Stimulated activated memory B cell treated with anti-CD40 and anti-IgM and Interleukin-4, amounts not matched to agents 10 μg/mL and 1 μg/mL and 100 μg/mL, for 72 hours (primary cell): ENCODE results near the gene MET.
A peak's percentile ranks its signal among the peaks of the same experiment; 100 is the strongest.
"Not testable (repeated sequence)": the region's sequence is repeated elsewhere in the genome, so short reads cannot be mapped to it uniquely, and the experiment has no call there.

ENCODE experiments used
- ATAC-seq: fragments of 150-1000 bp; cut with Tn5 transposase; 2 replicates; pipeline ENCODE4 v1.10.0; 2021
- H3K27ac Mint-ChIP-seq: one replicate; pipeline ENCODE4 v1.8.0; 2022; ENCODE audit warnings: mild to moderate bottlenecking, mixed read lengths
- H3K27me3 Mint-ChIP-seq: one replicate; pipeline ENCODE4 v1.8.0; 2022; ENCODE audit warnings: mixed read lengths
- H3K36me3 Mint-ChIP-seq: one replicate; pipeline ENCODE4 v1.8.0; 2022; ENCODE audit warnings: mixed read lengths
- H3K4me1 Mint-ChIP-seq: one replicate; pipeline ENCODE4 v1.8.0; 2022; ENCODE audit warnings: mixed read lengths
- H3K4me3 Mint-ChIP-seq: one replicate; pipeline ENCODE4 v1.8.0; 2022; ENCODE audit warnings: mild to moderate bottlenecking, moderate library complexity, mixed read lengths
- H3K9me3 Mint-ChIP-seq: one replicate; pipeline ENCODE4 v1.8.0; 2022; ENCODE audit warnings: mixed read lengths

Gene MET

DNA sequence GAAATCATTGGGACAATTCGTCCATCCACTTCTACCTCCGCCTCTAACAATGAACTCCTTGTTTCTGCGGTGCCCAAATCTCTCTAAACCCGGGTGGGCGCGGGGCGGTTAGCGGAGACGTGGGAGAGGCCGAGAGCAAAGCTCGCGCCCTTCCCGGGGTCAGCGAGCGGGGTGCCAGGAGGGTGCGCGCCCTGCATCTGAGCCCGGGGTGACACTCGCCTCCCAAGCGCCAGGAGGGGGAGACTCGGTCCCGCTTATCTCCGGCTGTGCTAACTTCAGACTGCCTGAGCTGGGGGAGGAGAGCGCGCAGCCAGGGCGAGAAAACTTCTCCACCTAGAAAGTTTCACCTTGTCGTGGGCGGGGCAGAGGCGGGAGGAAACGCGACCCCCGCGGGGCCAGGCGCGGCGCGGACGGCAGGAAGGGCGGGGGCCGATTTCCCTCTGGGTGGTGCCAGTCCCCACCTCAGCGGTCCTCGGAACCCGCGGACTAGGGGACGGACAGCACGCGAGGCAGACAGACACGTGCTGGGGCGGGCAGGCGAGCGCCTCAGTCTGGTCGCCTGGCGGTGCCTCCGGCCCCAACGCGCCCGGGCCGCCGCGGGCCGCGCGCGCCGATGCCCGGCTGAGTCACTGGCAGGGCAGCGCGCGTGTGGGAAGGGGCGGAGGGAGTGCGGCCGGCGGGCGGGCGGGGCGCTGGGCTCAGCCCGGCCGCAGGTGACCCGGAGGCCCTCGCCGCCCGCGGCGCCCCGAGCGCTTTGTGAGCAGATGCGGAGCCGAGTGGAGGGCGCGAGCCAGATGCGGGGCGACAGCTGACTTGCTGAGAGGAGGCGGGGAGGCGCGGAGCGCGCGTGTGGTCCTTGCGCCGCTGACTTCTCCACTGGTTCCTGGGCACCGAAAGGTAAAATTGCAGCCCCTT lies at the start of gene MET:
TSS of gene MET (plus strand) at position 516 of the 915 bp plus-strand sequence. CDS start 26,889 bp downstream, outside the sequence.
- Mint-ChIP-seq H3K9me3 (no peaks in the 10 kb centered on the region), H3K27ac (peak within 1 kb of the TSS; percentile 60), H3K27me3 (peaks cover 65% of the 10 kb centered on the region), H3K4me1 (peaks cover 14% of the 10 kb centered on the region), H3K36me3 (no peaks in the 10 kb centered on the region), H3K4me3 (peak within 1 kb of the TSS; percentile 80)
- ATAC-seq: peak; percentile 92

DNA sequence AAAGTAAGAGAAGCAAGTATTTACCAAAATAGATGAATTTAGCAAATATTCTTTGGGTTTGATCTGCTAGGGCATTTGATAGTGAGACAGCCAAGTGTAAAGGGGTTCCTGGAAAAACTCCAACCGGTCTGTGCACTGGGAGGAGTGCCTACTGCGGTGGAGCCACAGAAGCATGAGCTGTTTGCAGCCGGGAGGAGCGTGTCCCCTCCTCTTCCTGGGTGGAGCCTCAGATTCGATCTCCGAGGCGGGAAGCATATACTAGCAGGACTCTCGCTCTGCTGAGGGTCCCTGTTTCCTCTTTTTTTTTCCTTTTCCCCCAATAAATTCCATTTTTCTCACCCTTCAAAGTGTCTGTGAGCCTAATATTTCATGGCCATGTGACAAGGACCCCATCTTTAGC lies 45.1 kb upstream of the MET start:
- ATAC-seq: no peak
- H3K4me3 Mint-ChIP-seq: no peak overlapping the region

DNA sequence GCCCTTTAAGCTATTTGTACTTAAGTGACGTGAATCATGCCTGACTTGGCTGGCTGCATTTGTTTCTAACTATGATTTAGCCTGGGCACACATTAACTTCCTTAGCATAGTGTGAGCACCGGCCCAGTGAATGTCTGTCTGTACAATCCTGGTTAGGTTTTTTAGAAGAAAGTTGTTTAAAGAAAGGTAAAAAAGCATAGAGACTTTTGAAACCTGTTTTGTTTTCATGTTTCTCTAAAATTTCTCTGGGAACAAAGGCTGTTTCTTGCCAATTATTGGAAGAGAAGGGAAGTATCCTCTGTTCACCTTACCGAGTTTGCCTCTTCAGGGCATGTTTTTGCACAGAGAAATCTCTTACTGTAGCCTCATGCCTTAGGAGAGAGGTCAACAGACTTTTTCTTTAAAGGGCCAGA lies 42.9 kb upstream of the MET start:
- Mint-ChIP-seq H3K36me3 (no peaks in the 10 kb centered on the region), H3K4me3 (no peak overlapping the region), H3K4me1 (peaks cover 20% of the 10 kb centered on the region), H3K9me3 (no peaks in the 10 kb centered on the region), H3K27me3 (peaks cover 19% of the 10 kb centered on the region), H3K27ac (no peak overlapping the region)
- ATAC-seq: no peak

More for the DNA sequence above, 45.1 kb upstream of the MET start:
- Mint-ChIP-seq H3K4me1 (peaks cover 10% of the 10 kb centered on the region), H3K27me3 (peaks cover 29% of the 10 kb centered on the region), H3K9me3 (no peaks in the 10 kb centered on the region), H3K27ac (no peak overlapping the region), H3K36me3 (no peaks in the 10 kb centered on the region)

DNA sequence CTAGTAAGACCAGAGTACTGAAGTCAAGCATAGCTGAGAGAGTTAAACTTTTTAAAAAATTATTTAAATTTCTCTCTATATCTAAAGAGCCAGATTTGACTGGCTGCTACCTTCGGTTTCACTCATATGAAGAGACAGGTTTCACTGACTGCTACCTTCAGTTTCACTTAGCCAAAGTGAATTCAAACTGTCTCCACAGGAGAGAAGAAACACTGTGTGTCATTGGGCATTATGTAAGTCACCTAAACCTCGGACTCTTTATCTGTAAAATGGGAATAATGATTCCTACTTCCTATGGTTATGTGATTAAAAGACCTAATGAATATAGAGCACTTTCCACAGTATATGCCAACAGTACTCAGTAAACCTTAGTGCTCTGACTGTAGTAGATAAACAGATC lies 41.6 kb upstream of the MET start:
- peak; percentile 76 for ATAC-seq
- no peaks in the 10 kb centered on the region for H3K36me3 Mint-ChIP-seq
- peaks cover 26% of the 10 kb centered on the region for H3K4me1 Mint-ChIP-seq
- peak overlapping the region; percentile 74 for H3K27ac Mint-ChIP-seq
- H3K27me3 Mint-ChIP-seq: peaks cover 11% of the 10 kb centered on the region
- H3K4me3 Mint-ChIP-seq: peak overlapping the region; percentile 76
- no peaks in the 10 kb centered on the region for H3K9me3 Mint-ChIP-seq

DNA sequence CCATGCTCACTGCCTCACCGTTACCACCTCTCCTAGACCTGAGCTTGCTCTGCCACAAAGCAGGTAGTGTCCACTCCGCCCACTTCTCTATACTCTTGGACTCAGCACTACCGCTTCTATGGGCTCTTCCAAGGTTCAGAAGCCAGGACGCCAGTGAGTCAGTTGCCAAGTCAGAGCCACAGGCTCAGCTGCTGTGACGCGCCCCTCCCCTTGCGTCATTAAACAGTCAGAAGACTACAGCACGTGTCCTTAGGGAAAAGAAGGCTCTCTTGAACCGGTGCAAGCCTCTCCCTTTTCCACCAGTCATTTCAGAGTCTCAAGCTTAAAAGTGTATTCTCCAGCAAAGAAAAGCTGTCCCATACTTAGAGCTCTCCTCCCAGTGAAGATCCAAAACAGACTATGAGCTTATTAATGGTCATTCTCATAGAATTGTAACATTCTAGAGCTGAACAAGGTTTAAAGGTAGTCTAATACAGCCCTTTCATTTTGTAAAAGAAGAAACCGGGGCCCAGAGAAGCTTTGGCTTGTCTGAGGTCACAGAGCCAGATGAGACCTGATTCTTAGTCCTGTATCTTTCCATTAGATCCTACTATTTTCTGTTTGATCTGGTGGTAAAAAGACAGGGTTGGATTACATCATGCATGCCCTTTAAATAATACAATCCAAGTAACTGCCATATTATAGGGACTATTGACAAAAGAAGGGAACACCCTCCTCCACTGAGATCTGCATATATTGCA lies 40.9 kb upstream of the MET start:
- Mint-ChIP-seq H3K27ac (peak overlapping the region; percentile 74), H3K4me3 (peak overlapping the region; percentile 76), H3K27me3 (peaks cover 3% of the 10 kb centered on the region), H3K9me3 (no peaks in the 10 kb centered on the region), H3K36me3 (no peaks in the 10 kb centered on the region), H3K4me1 (peaks cover 26% of the 10 kb centered on the region)
- peak; percentile 86 for ATAC-seq

DNA sequence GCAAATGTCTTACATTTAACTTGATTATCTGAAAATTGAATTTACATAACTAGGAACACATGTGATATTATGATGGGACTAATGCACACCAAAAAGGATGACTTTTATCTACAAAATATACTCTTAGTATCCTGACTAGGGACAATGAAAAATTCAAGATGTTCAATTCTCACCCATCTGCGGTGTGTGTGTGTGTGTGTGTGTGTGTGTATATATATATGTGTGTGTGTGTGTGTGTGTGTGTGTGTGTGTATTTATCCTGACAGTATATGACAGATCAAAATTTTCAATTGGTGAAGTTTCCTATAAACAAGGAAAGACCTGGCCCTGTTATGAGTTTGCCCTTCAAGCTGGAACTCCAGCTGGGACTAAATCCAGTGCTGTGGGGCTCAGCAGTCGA lies 40.3 kb upstream of the MET start:
- Mint-ChIP-seq H3K27ac (peak overlapping the region; percentile 74), H3K9me3 (no peaks in the 10 kb centered on the region), H3K4me1 (peaks cover 26% of the 10 kb centered on the region), H3K4me3 (no peak overlapping the region), H3K27me3 (no peaks in the 10 kb centered on the region), H3K36me3 (no peaks in the 10 kb centered on the region)
- no peak for ATAC-seq

DNA sequence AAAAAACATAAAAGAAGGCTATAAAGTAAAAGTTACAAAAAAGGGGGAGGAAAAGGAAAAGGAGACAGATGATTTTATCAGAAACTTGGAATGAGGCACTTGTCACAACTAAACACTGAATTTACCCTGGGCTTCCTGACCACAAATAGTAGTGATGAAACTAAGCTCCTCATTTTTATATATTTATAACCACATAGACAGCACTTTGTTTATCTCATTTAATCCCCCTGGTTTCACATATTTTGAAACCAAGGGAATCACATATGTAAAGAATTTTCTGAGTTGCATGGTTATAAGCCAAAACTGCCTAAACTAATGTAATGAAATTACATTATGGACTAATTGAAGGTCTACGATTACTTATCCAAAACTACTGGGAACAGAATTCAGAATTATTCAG lies 39.6 kb upstream of the MET start:
- Mint-ChIP-seq H3K9me3 (no peaks in the 10 kb centered on the region), H3K27ac (no peak overlapping the region), H3K36me3 (no peaks in the 10 kb centered on the region), H3K4me1 (peaks cover 26% of the 10 kb centered on the region), H3K4me3 (no peak overlapping the region), H3K27me3 (no peaks in the 10 kb centered on the region)
- no peak for ATAC-seq

DNA sequence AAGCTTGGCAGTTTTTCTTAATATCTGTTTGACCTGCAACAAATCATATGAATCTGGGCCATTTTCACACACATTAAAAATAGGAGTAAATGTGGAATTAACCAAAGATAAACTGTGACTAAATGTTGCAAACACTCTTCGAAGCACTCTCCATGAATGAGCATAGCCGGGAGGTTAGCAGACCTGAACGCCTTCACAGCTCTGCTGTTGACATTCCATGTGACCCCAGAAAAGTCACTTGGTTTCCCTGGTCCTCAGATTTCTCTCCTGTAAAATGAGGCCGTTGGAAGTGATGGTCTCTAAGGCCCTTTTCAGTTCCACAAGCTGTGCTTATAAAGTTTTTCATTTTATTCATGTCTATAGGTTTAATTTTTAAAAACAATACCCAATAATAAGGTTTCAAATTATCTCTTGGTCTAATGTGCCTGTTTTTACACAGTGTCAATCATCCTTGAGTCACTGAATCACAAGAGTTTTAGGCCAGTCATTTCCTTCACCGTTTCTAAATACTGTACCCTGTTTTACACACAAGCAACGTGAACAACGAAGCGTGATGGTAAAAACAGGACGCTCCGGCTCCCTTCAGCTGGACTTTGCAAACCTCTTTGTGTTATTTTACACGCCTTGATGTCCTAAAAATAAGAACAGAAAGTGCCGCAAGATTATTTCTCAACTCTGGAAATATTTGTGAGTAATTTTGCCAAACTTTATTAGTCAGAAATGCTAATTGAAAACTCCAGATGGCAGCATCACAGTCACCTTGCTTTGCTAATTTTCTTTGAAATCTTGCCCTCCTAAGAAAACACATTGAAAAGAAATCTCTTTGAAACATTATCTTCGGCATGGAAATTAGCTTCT lies 38.6 kb upstream of the MET start:
- Mint-ChIP-seq H3K27ac (peak overlapping the region; percentile 58), H3K4me1 (peaks cover 26% of the 10 kb centered on the region), H3K9me3 (no peaks in the 10 kb centered on the region), H3K4me3 (no peak overlapping the region), H3K27me3 (no peaks in the 10 kb centered on the region), H3K36me3 (no peaks in the 10 kb centered on the region)
- ATAC-seq: peak; percentile 64

DNA sequence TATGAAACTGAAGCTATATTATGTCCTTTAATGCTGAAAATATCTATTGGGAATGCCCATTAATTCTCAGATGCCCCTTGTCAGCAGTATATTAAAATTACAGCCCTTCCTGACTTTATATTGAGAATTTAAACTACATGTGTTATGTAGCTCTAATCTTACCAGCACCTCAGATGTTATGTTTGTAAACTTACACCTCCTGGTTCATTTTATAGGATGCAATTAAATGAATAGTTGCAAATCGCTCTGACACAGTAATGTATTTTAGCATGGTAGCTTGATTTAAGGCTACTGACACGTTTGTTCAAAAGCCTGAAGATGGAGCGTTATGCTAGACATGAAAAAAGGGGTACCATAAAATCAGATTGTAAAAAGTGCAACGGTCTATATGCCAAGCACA lies 35.0 kb upstream of the MET start:
- no peak overlapping the region for H3K27ac Mint-ChIP-seq

DNA sequence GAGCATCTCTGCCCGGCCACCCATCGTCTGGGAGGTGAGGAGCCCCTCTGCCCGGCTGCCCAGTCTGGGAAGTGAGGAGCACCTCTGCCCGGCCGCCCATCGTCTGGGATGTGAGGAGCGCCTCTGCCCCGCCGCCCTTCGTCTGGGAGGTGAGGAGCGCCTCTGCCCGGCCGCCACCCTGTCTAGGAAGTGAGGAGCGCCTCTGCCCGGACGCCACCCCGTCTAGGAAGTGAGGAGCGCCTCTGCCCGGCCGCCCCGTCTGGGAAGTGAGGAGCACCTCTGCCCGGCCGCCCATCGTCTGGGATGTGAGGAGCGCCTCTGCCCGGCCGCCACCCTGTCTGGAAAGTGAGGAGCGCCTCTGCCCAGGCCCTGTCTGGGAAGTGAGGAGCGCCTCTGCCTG lies 33.4 kb upstream of the MET start:
- H3K27ac Mint-ChIP-seq, H3K36me3 Mint-ChIP-seq, ATAC-seq, H3K4me3 Mint-ChIP-seq, H3K27me3 Mint-ChIP-seq, H3K9me3 Mint-ChIP-seq: not testable (repeated sequence)
- H3K4me1 Mint-ChIP-seq: peaks cover 10% of the 10 kb centered on the region

More for the DNA sequence above, 35.0 kb upstream of the MET start:
- H3K36me3 Mint-ChIP-seq: no peaks in the 10 kb centered on the region
- H3K9me3 Mint-ChIP-seq: no peaks in the 10 kb centered on the region
- H3K4me3 Mint-ChIP-seq: no peak overlapping the region
- ATAC-seq: no peak
- H3K27me3 Mint-ChIP-seq: no peaks in the 10 kb centered on the region
- H3K4me1 Mint-ChIP-seq: peaks cover 16% of the 10 kb centered on the region

DNA sequence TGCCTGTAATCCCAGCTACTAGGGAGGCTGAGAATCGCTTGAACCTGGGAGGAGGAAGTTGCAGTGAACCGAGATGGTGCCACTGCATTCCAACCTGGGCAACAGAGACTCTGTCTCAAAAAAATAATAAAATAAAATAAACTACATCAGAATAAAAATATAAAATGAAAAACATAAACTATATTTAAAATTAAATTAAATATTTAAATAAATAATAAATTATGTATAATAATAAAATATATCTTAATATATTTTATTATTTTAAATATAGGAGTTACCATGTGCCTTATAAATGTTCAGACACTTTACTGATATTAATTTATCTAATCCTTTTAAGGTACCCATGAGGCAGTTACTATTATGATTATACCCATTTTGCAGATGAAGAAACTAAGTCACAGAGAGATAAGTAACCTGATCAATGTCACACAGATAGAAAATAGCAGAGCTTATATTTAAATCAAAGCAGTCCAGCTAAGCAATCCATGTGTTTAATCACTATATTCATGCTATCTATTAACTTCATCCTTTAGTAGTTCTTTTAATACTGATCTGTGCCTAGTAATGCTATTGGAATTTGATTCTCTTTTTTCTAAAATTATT lies 30.3 kb upstream of the MET start:
- no peaks in the 10 kb centered on the region for H3K36me3 Mint-ChIP-seq
- no peak overlapping the region for H3K4me3 Mint-ChIP-seq
- peaks cover 21% of the 10 kb centered on the region for H3K27me3 Mint-ChIP-seq
- no peak for ATAC-seq
- no peaks in the 10 kb centered on the region for H3K9me3 Mint-ChIP-seq
- no peak overlapping the region for H3K27ac Mint-ChIP-seq
- no peaks in the 10 kb centered on the region for H3K4me1 Mint-ChIP-seq

DNA sequence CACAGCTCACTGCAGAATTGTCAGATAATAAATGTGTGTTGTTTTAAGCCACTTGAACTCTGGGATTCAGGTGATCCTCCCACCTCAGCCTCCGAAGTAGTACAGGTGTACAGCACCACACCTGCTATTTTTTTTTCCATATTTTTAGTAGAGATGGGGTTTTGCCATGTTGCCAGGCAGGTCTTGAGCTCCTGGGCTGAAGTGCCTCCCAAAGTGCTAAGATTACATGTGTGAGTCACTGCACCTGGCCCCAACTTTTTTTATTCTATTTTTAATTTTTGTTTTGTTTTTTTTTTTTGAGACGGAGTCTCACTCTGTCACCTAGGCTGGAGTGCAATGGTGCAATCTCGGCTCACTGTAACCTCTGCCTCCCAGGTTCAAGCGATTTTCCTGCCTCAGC lies 28.8 kb upstream of the MET start:
- not testable (repeated sequence) for H3K9me3 Mint-ChIP-seq, ATAC-seq, H3K27ac Mint-ChIP-seq, H3K4me3 Mint-ChIP-seq, H3K4me1 Mint-ChIP-seq, H3K36me3 Mint-ChIP-seq
- H3K27me3 Mint-ChIP-seq: peaks cover 21% of the 10 kb centered on the region

DNA sequence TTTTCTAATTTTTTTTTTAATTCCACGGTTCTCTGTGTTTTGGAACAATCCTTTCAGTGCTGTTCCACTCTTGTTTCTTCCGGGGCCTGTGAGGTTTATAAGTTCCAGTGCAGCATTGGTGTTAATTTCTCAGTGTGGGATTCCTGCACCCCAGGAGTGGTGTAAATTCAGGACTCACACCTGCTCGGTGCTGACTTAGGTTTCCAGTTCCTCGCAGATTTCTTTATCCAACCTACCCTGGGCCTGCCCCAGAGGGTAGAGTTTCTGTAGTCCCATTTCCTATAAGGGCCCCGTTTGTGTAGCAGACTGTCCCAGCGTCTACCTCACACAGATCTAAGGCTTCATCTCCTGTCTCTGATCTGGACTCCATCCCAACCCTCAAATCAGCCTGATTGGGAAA lies 27.4 kb upstream of the MET start:
- no peak overlapping the region for H3K27ac Mint-ChIP-seq
- H3K9me3 Mint-ChIP-seq: no peaks in the 10 kb centered on the region
- no peaks in the 10 kb centered on the region for H3K36me3 Mint-ChIP-seq
- no peaks in the 10 kb centered on the region for H3K4me1 Mint-ChIP-seq
- H3K4me3 Mint-ChIP-seq: no peak overlapping the region
- ATAC-seq: no peak
- H3K27me3 Mint-ChIP-seq: peaks cover 21% of the 10 kb centered on the region

DNA sequence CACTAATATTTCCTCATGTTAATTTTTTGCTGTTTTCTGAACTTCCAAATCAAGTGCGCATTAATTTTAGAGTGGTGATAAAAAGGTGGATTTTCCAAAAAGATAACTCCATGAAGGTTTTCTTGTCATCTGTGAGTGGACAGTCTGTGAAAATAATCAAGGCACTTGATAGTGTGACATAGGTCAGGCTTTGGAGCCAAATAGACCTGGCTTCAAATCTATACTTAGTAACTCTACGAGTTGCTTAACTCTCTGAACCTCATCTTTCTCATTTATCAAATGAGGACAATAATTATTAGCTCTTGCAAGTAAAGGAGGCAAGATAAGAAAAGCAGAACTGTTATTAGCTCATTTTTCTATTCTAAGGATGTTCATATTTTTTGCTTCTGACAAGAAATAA lies 24.7 kb upstream of the MET start:
- H3K9me3 Mint-ChIP-seq: no peaks in the 10 kb centered on the region
- no peak overlapping the region for H3K4me3 Mint-ChIP-seq
- ATAC-seq: no peak
- no peaks in the 10 kb centered on the region for H3K4me1 Mint-ChIP-seq
- no peak overlapping the region for H3K27ac Mint-ChIP-seq
- no peaks in the 10 kb centered on the region for H3K36me3 Mint-ChIP-seq
- peaks cover 34% of the 10 kb centered on the region for H3K27me3 Mint-ChIP-seq

DNA sequence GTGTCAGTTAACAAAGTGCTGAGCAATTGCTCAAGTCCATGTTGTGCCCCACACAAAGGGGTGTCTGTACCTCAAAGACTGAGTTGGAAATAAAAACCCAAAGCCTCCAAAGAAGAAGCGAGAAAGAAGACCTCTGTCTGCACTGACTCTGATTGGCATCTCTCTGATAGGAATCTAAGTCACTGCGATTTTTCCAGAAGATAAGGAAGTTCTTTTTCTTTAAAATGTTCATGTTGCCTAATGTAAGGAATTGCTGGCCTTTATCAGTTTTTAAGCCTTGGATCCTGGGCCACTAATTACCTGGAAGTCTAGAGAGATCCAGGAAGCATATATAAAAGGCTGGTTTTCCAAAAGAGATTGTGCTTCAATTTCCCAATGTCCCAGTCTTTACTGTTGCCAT lies 24.1 kb upstream of the MET start:
- no peaks in the 10 kb centered on the region for H3K4me1 Mint-ChIP-seq
- H3K9me3 Mint-ChIP-seq: no peaks in the 10 kb centered on the region
- H3K27ac Mint-ChIP-seq: no peak overlapping the region
- H3K36me3 Mint-ChIP-seq: no peaks in the 10 kb centered on the region
- peaks cover 39% of the 10 kb centered on the region for H3K27me3 Mint-ChIP-seq
- H3K4me3 Mint-ChIP-seq: no peak overlapping the region
- no peak for ATAC-seq
